Brain microvascular endothelial cell (primary cell): Measurements from ENCODE around the gene MCU.

Experiments
- DNase-seq: peaks from one replicate; pipeline ENCODE4 v3.0.0-alpha.2; 2020
- H3K27ac ChIP-seq: fragments of 250-450 bp; sonication (Bioruptor Pico); 2 replicates; pipeline ENCODE4 v1.5.1; 2020; ENCODE audit warnings: mild to moderate bottlenecking, moderate library complexity
- H3K27me3 ChIP-seq: fragments of 250-450 bp; sonication (Bioruptor Pico); replicated peaks from 2 replicates; pipeline ENCODE4 v1.5.1; 2020; ENCODE audit warnings: mild to moderate bottlenecking
- H3K36me3 ChIP-seq: fragments of 250-450 bp; sonication (Bioruptor Pico); replicated peaks from 2 replicates; pipeline ENCODE4 v1.5.1; 2020; ENCODE audit warnings: mild to moderate bottlenecking
- H3K4me3 ChIP-seq: 2 replicates; pipeline ENCODE4 v1.5.1; 2011; ENCODE audit warnings: low read depth, mild to moderate bottlenecking, control low read depth, low read length, moderate library complexity
- CTCF ChIP-seq: IDR thresholded peaks from 2 replicates; pipeline ENCODE4 v1.5.1; 2011; ENCODE audit warnings: low read depth, mild to moderate bottlenecking, moderate library complexity, low read length, control low read depth, inconsistent platforms; ENCODE audit errors: missing control alignments
- in situ Hi-C: cut with HindIII; loops from 2 replicates; pipeline ENCODE4 v1.10.0; 2017; ENCODE audit warnings: low sequenced_read_pairs, low pct_ligation_motif_present

Gene MCU

GRCh38 chr10:72935361-72935760 lies 243.4 kb downstream of the MCU start:
- Histone ChIP-seq H3K27ac (no peak overlapping the region), H3K27me3 (no peaks in the 10 kb centered on the region), H3K4me3 (no peak overlapping the region), H3K36me3 (no peaks in the 10 kb centered on the region)
- no peak for DNase-seq
- in situ Hi-C loops, result no loop called here
- TF ChIP-seq CTCF, result no peak
